Right lobe of liver (tissue), 6 donors: ENCODE data around the gene FBXO39. TPM values are rescaled to one million over a fixed set of nuclear protein-coding genes. Genes with fewer than 3 reads are reported as not detected.
A peak's percentile ranks its signal among the peaks of the same experiment; 100 is the strongest.
"Not testable (repeated sequence)": the region's sequence is repeated elsewhere in the genome, so short reads cannot be mapped to it uniquely, and the experiment has no call there.

Experiments used
- ATAC-seq, 4 donors: fragments of 200-7000 bp; cut with Tn5 transposase; one replicate each; pipeline ENCODE4 v1.9.1; 2020; ENCODE audit warnings: mild to moderate bottlenecking in 4 of 4, moderate library complexity in 4 of 4
- DNase-seq, 3 donors: peaks; one replicate each; pipeline ENCODE4 v3.0.0-alpha.2; 2020
- H3K27ac ChIP-seq, 3 donors: fragments of 200-600 bp; one replicate each; pipeline ENCODE4 v1.8.0; 2022
- H3K27me3 ChIP-seq, 2 donors: fragments of 200-600 bp; one replicate each; pipeline ENCODE4 v1.8.0; 2022
- H3K36me3 ChIP-seq, 4 donors: fragments of 200-600 bp; sonication (generic) in 1 of 4; one replicate each; pipeline versions ENCODE4 v1.5.1 to v1.8.0; 2017 to 2022; ENCODE audit warnings: control low read depth in 1 of 4
- H3K4me1 ChIP-seq, 4 donors: fragments of 200-600 bp; sonication (generic) in 1 of 4; one replicate each; pipeline versions ENCODE4 v1.5.1 to v1.8.0; 2017 to 2022; ENCODE audit warnings: control low read depth in 1 of 4
- H3K4me3 ChIP-seq, 3 donors: fragments of 200-600 bp; one replicate each; pipeline ENCODE4 v1.8.0; 2022
- H3K9me3 ChIP-seq, 4 donors: fragments of 200-600 bp; sonication (generic) in 1 of 4; one replicate each; pipeline versions ENCODE4 v1.5.1 to v1.8.0; 2017 to 2022; ENCODE audit warnings: control low read depth in 1 of 4
- CTCF ChIP-seq, 4 donors: fragments of 200-600 bp in 3 of 4; fragments of 450-650 bp in 1 of 4; IDR thresholded peaks; one replicate each; pipeline versions ENCODE4 v1.5.1 to v1.8.0; 2016 to 2022; ENCODE audit warnings: antibody characterized with exemption in 4 of 4, mild to moderate bottlenecking in 2 of 4
- POLR2A ChIP-seq: fragments of 450-650 bp; IDR thresholded peaks from one replicate; pipeline ENCODE4 v1.6.1; 2017; ENCODE audit warnings: antibody characterized with exemption, mild to moderate bottlenecking
- WGBS: methylation state at CpG from one replicate; pipeline ENCODE4 v1.1.6; 2018; ENCODE audit warnings: low coverage, low lambda C conversion rate; ENCODE audit not compliant: insufficient coverage; ENCODE audit errors: missing lambda C conversion rate; 5-methylcytosine and 5-hydroxymethylcytosine counted together
- intact Hi-C, 2 donors: fragments of 100-400 bp; cut with DNase I; formaldehyde crosslinking; loops; one replicate each; pipeline versions ENCODE4 v1.11.2 to v1.14.1; 2022
- long read RNA-seq: library from polyadenylated mRNA; unstranded; transcript quantifications from one replicate; pipeline ENCODE4 v2.0.0, GENCODE V29; 2019
- total RNA-seq, 6 experiments: library from RNA; depleted of rRNA in 2 of 6; stranded (reverse); fragments of >200 nt in 2 of 6; fragmentation: NEBNext Ultra II Directional in 3 of 6; extraction: Animal tissue kit (Norgen Biotek cat#: 25700) in 3 of 6; gene quantifications; one replicate each; pipeline versions ENCODE4 v1.1.0 to v1.2.4, GENCODE V29; 2016 to 2023
- donor health status: DM: no; HTN: yes; CAD: no.
- donor health status: DM: no; HTN: no; CAD: no.
- donor health status: DM: no; HTN: no; CAD: no.
- donor health status: DM: no; HTN: yes; CAD: no.
- donor health status: DM: no; HTN: yes; CAD: no.

The FBXO39 gene
- total RNA-seq = 1 to 10 TPM in 1 of 6 experiments, under 1 TPM in 4, not detected in 1; 0.33 to 1.2 (median 0.49) TPM
- long read RNA-seq = 0 reads

- 12% methylated on average over 19 of the region's 49 CpGs for whole genome bisulfite sequencing
- H3K27ac ChIP-seq = no peak within 1 kb of the TSS
- H3K9me3 ChIP-seq = no peaks in the 10 kb centered on the region
- peak; percentile 69 to 81 (median 78) for ATAC-seq
- peaks cover 0 to 30% (median 17%) of the 10 kb centered on the region in 4 donors for H3K36me3 ChIP-seq
- intact Hi-C loops = no loop called here
- TF ChIP-seq POLR2A = peak; percentile 29
- no peak for TF ChIP-seq CTCF (IDR thresholded peaks at IDR 0.05)
- H3K4me3 ChIP-seq = peak within 1 kb of the TSS in 1 of 3 donors; percentile 36
- H3K4me1 ChIP-seq = peaks cover 0 to 6% (median 0%) of the 10 kb centered on the region in 4 donors
- peak in 1 of 3 donors; percentile 48 for DNase-seq
- H3K27me3 ChIP-seq = no peaks in the 10 kb centered on the region
Observed at GRCh38 chr17:6775871-6776405, at the start of gene FBXO39. Gene FBXO39, plus strand, starts transcription at chr17:6776215. Its CDS starts 3,654 bp downstream, at chr17:6779869.

- Histone ChIP-seq H3K36me3 (no peaks in the 10 kb centered on the region), H3K4me3 (no peak overlapping the region), H3K27ac (no peak overlapping the region), H3K4me1 (no peaks in the 10 kb centered on the region), H3K9me3 (no peaks in the 10 kb centered on the region), H3K27me3 (no peaks in the 10 kb centered on the region)
- WGBS = 86% methylated on average over 3 of the region's 4 CpGs
- no peak for ATAC-seq
- no peak for DNase-seq
- intact Hi-C loops = no loop called here
- TF ChIP-seq POLR2A (no peak), CTCF (IDR thresholded peaks at IDR 0.05) (no peak)
Observed at GRCh38 chr17:6729531-6729930, 46.5 kb upstream of the FBXO39 start.

- DNase-seq, ATAC-seq, H3K9me3 ChIP-seq, H3K27me3 ChIP-seq, H3K4me3 ChIP-seq, H3K36me3 ChIP-seq, H3K27ac ChIP-seq, intact Hi-C loops, H3K4me1 ChIP-seq: not testable (repeated sequence)
- WGBS = 79% methylated on average over 4 of the region's 6 CpGs
Observed at GRCh38 chr17:6746665-6747064, 29.4 kb upstream of the FBXO39 start.

- Histone ChIP-seq H3K36me3 (no peaks in the 10 kb centered on the region), H3K9me3 (no peaks in the 10 kb centered on the region), H3K4me3 (no peak overlapping the region), H3K4me1 (peaks cover 0 to 27% (median 10%) of the 10 kb centered on the region in 4 donors), H3K27ac (no peak overlapping the region), H3K27me3 (no peaks in the 10 kb centered on the region)
- no peak for ATAC-seq
- intact Hi-C loops = no loop called here
- DNase-seq = no peak
- TF ChIP-seq POLR2A (no peak), CTCF (IDR thresholded peaks at IDR 0.05) (no peak)
Observed at GRCh38 chr17:6748617-6749016, 27.4 kb upstream of the FBXO39 start.

GRCh38 chr17:6749519-6749918 is 26.5 kb upstream of the FBXO39 start:
- WGBS = 87% methylated on average over 5 of the region's 6 CpGs
- Histone ChIP-seq H3K27me3 (no peaks in the 10 kb centered on the region), H3K36me3 (no peaks in the 10 kb centered on the region), H3K4me1 (peaks cover 0 to 30% (median 11%) of the 10 kb centered on the region in 4 donors), H3K27ac (no peak overlapping the region), H3K4me3 (no peak overlapping the region), H3K9me3 (no peaks in the 10 kb centered on the region)
- ATAC-seq = no peak
- TF ChIP-seq CTCF (IDR thresholded peaks at IDR 0.05) (no peak), POLR2A (no peak)
- intact Hi-C loops = no loop called here
- no peak for DNase-seq
